ENCODE results near the gene PDGFD. TPM values are rescaled to one million over a fixed set of nuclear protein-coding genes. Genes with fewer than 3 reads are reported as not detected.

Gene PDGFD
- total RNA-seq, 2 donors from 2014 or later = 2.3 to 4.8 TPM

GRCh38 chr11:103903621-103904323, 260.2 kb downstream of the PDGFD start:
- TF ChIP-seq, protein P1, sequence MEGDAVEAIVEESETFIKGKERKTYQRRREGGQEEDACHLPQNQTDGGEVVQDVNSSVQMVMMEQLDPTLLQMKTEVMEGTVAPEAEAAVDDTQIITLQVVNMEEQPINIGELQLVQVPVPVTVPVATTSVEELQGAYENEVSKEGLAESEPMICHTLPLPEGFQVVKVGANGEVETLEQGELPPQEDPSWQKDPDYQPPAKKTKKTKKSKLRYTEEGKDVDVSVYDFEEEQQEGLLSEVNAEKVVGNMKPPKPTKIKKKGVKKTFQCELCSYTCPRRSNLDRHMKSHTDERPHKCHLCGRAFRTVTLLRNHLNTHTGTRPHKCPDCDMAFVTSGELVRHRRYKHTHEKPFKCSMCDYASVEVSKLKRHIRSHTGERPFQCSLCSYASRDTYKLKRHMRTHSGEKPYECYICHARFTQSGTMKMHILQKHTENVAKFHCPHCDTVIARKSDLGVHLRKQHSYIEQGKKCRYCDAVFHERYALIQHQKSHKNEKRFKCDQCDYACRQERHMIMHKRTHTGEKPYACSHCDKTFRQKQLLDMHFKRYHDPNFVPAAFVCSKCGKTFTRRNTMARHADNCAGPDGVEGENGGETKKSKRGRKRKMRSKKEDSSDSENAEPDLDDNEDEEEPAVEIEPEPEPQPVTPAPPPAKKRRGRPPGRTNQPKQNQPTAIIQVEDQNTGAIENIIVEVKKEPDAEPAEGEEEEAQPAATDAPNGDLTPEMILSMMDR (conservative IDR thresholded peaks at IDR 0.05) = no peak
- H3K9me3 ChIP-seq (ENCODE audit: control insufficient read depth, low read length) = no peaks in the 10 kb centered on the region
- Mint-ChIP-seq H3K4me1 (no peaks in the 10 kb centered on the region), H3K27ac (no peak overlapping the region), H3K4me3 (no peak overlapping the region), H3K9me3 (peaks cover 5% of the 10 kb centered on the region), H3K27me3 (ENCODE audit: insufficient read depth) (peaks cover 4% of the 10 kb centered on the region), H3K36me3 (ENCODE audit: low read depth) (no peaks in the 10 kb centered on the region)
- no peaks in the 10 kb centered on the region for H3K4me1 ChIP-seq (ENCODE audit: control insufficient read depth, insufficient read depth, low read length)
- H3K9ac ChIP-seq (ENCODE audit: extremely low read depth, low read length, poor library complexity, severe bottlenecking) = no peak overlapping the region
- no peak overlapping the region for H3K4me3 ChIP-seq (ENCODE audit: low read length)
- DNase-seq = no peak
- H3K27me3 ChIP-seq (ENCODE audit: control insufficient read depth, insufficient read depth, low read length, poor library complexity, severe bottlenecking) = no peaks in the 10 kb centered on the region
- H3K27ac ChIP-seq (ENCODE audit: low read depth, low read length) = no peak overlapping the region
- 96 to 100% methylated on average over 2 of the region's 2 CpGs for WGBS, 2 experiments (ENCODE audit: insufficient coverage in 1 of 2, insufficient read length in 1 of 2)
- H3K36me3 ChIP-seq (ENCODE audit: control insufficient read depth, insufficient read depth, low read length) = no peaks in the 10 kb centered on the region

- Mint-ChIP-seq H3K4me3 (no peak overlapping the region), H3K9me3 (peaks cover 5% of the 10 kb centered on the region), H3K36me3 (ENCODE audit: low read depth) (no peaks in the 10 kb centered on the region), H3K27ac (no peak overlapping the region), H3K27me3 (ENCODE audit: insufficient read depth) (peaks cover 10% of the 10 kb centered on the region), H3K4me1 (no peaks in the 10 kb centered on the region)
- no peaks in the 10 kb centered on the region for H3K27me3 ChIP-seq (ENCODE audit: control insufficient read depth, insufficient read depth, low read length, poor library complexity, severe bottlenecking)
- no peaks in the 10 kb centered on the region for H3K4me1 ChIP-seq (ENCODE audit: control insufficient read depth, insufficient read depth, low read length)
- no peak for DNase-seq
- no peak overlapping the region for H3K9ac ChIP-seq (ENCODE audit: extremely low read depth, low read length, poor library complexity, severe bottlenecking)
- H3K36me3 ChIP-seq (ENCODE audit: control insufficient read depth, insufficient read depth, low read length) = no peaks in the 10 kb centered on the region
- H3K27ac ChIP-seq (ENCODE audit: low read depth, low read length) = no peak overlapping the region
- TF ChIP-seq, protein P1 (conservative IDR thresholded peaks at IDR 0.05) = no peak
- H3K9me3 ChIP-seq (ENCODE audit: control insufficient read depth, low read length) = no peaks in the 10 kb centered on the region
- 84% methylated on average over 1 of the region's 1 CpG; no CpG with 5 or more reads in 1 of the 2 experiments for WGBS, 2 experiments (ENCODE audit: insufficient coverage in 1 of 2, insufficient read length in 1 of 2)
- no peak overlapping the region for H3K4me3 ChIP-seq (ENCODE audit: low read length)
Measured at GRCh38 chr11:103902994-103903393, 261.0 kb downstream of the PDGFD start.

GRCh38 chr11:103901656-103902055, 262.3 kb downstream of the PDGFD start:
- no peaks in the 10 kb centered on the region for H3K27me3 ChIP-seq (ENCODE audit: control insufficient read depth, insufficient read depth, low read length, poor library complexity, severe bottlenecking)
- Mint-ChIP-seq H3K9me3 (peaks cover 5% of the 10 kb centered on the region), H3K27me3 (ENCODE audit: insufficient read depth) (peaks cover 16% of the 10 kb centered on the region), H3K4me3 (no peak overlapping the region), H3K36me3 (ENCODE audit: low read depth) (no peaks in the 10 kb centered on the region), H3K4me1 (no peaks in the 10 kb centered on the region), H3K27ac (no peak overlapping the region)
- H3K9me3 ChIP-seq (ENCODE audit: control insufficient read depth, low read length) = no peaks in the 10 kb centered on the region
- H3K4me3 ChIP-seq (ENCODE audit: low read length) = no peak overlapping the region
- WGBS, 2 experiments (ENCODE audit: insufficient coverage in 1 of 2, insufficient read length in 1 of 2) = 83% methylated on average over 1 of the region's 1 CpG; no CpG with 5 or more reads in 1 of the 2 experiments
- H3K36me3 ChIP-seq (ENCODE audit: control insufficient read depth, insufficient read depth, low read length) = no peaks in the 10 kb centered on the region
- H3K27ac ChIP-seq (ENCODE audit: low read depth, low read length) = no peak overlapping the region
- H3K4me1 ChIP-seq (ENCODE audit: control insufficient read depth, insufficient read depth, low read length) = no peaks in the 10 kb centered on the region
- no peak for DNase-seq
- TF ChIP-seq, protein P1 (conservative IDR thresholded peaks at IDR 0.05) = no peak
- H3K9ac ChIP-seq (ENCODE audit: extremely low read depth, low read length, poor library complexity, severe bottlenecking) = no peak overlapping the region
